DMS53 (cell line): ENCODE measurements around the gene SRRT.

Experiments
- DNase-seq: peaks from one replicate; lab custom pipeline; 2025; lab: John Stamatoyannopoulos, UW

SRRT gene

DNA sequence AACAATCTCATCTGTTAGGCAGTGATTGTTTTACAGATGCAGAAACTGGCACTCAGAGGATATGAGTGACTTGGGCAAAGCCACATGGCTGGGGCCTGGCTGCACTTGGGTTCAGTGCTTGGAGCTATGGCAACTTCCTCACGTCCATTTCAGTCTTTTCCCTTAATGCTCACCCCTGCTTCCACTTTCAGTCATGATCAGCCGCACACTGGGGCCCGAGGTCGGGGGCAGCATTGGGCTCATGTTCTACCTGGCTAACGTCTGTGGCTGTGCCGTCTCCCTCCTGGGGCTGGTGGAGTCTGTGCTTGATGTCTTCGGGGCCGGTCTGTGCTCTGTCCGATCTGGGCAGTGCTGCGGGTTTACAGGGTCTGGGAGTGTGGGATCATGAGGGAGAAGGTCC is 19.4 kb upstream of the SRRT start:
- DNase-seq = no peak

DNA sequence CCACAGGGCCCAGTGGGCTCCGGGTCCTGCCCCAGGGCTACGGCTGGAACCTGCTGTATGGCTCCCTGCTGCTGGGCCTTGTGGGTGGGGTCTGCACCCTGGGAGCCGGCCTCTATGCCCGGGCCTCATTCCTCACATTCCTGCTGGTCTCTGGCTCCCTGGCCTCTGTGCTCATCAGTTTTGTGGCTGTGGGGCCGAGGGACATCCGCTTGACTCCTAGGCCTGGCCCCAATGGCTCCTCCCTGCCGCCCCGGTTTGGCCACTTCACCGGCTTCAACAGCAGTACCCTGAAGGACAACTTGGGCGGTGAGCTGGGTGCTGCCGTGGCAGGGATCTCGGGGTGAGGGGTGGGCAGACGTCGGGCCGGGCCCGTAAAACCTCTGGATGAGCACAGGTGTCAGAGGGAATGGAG is 18.0 kb upstream of the SRRT start:
- DNase-seq = no peak

DNA sequence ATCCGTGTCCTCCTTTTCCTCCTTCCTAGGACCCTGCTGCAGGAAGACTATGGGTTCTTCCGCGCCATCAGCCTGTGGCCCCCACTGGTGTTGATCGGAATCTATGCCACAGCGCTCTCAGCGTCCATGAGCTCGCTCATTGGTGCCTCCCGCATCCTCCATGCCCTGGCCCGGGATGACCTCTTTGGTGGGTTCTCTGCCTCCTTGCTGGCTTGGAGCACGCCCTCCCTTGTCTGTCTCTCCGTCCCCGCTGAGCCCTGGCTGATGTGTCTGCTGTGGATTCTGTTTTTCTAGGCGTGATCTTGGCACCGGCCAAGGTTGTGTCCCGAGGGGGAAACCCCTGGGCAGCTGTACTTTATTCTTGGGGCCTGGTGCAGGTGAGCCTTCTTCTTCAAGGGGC is 15.0 kb upstream of the SRRT start:
- DNase-seq = no peak

DNA sequence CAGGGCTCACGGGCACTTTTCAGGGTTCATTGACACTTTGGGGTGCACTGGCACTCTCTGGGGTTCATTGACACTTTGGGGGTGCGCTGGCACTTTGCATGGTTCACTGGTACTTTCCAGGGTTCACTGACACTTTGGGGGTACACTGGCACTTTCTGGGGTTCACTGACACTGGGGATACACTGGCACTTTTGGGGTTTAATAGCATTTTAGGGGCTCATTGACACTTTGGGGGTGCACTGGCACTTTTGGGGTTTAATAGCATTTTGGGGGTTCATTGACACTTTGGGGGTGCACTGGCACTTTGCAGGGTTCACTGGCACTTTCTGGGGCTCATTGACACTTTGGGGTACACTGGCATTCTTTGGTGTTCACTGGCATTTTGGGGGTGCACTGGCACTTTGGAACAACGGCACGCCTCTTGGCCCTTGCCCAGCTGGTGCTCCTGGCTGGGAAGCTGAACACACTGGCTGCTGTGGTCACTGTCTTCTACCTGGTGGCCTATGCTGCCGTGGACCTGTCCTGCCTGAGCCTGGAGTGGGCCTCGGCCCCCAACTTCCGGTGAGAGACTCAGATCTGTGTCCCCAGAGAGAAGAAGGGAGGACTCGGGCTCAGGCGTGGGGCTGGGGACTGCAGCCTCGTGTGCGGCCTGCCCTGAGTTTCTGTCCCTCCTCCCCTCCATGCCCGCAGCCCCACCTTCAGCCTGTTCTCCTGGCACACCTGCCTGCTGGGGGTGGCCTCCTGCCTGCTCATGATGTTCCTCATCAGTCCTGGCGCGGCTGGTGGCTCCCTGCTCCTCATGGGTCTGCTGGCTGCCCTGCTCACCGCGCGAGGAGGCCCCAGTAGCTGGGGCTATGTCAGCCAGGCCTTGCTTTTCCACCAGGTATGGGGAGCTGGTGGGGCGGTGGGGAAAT is 13.9 kb upstream of the SRRT start:
- DNase-seq = no peak

DNA sequence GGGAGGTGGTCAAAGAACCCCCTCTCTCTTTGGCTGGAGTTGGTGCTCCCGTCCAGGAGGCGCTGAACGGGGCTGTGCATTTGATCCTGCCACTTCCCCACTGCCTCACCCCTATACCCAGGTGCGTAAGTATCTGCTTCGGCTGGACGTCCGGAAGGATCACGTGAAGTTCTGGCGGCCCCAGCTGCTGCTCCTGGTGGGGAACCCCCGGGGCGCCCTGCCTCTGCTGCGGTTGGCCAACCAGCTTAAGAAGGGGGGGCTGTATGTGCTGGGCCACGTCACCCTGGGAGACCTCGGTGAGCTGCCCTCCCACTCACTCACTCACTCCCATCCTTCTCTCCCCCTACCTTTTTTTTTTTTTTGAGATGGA is 13.3 kb upstream of the SRRT start:
- no peak for DNase-seq

DNA sequence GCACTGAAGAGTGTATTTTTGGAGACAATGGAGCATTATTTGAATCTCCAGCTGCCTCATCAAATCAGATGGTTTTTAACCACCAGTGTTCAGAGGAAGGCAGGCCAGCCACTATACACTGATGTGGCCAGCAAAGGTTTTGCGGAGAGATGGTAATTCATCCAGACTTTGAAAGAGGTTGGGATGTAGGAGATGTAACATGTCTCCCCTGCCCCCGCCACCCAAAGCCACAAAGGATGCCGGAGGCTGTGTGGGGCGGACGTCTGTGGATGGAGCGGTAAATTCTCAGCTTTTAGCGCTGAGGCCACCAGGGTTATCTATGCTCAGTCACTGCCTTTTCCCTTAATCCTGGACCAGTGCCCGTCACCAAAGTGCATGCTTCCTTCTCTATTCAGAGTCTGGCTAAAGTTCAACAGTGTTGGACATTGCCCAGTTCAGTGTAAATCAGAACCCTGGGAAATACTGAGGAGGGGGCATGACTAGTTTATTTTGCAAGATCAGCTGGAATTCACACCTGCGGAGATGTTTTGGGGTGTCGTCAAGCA is 11.4 kb upstream of the SRRT start:
- no peak for DNase-seq

DNA sequence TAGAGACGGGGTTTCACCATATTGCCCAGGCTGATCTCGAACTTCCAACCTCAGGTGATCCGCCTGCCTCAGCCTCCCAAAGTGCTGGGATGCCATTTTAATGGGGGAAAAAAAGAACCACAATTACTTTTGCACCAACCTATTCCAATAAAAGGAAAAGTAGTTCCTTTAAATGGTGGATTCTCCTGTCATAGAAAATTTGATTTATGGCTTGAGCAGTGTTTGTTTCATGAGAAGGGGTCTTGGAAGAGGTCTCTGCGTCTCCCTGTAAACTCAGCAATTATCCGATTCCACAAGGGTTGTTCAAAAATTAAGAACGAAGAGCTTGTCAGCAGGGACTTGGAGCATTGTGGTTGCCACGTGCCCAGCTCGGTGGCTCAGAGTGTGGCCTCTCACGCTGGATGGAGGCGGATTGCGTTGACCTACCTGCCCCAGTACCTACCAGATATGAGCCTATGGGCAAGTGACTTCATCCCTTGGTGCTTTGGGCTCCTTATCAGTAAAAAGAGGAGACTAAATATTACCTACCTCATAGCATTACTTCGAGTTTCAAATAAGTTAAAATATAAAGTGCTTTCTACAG is 10.5 kb upstream of the SRRT start:
- no peak for DNase-seq

DNA sequence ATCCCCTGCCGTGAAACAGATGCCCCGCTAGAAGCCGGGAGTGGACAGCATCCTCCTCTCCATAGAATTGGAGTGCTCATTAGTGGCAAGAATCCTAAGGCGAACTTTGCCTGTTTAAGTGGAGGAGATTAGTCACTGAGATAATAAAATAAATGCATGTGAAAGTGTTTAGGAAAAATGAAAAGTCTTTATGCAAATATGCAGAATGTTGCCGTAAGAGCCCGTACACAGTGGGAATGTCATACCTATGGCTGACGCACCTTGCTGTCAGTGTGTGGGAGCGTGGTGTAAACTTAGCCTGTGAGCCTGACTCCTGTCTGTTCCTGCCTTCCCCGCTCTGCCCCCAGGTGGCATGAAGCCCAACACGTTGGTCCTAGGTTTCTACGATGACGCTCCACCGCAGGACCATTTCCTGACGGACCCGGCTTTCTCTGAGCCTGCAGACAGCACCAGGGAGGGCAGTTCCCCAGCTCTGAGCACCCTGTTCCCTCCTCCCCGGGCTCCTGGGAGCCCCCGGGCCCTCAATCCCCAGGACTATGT is 9.5 kb upstream of the SRRT start:
- peak; percentile 64 for DNase-seq

DNA sequence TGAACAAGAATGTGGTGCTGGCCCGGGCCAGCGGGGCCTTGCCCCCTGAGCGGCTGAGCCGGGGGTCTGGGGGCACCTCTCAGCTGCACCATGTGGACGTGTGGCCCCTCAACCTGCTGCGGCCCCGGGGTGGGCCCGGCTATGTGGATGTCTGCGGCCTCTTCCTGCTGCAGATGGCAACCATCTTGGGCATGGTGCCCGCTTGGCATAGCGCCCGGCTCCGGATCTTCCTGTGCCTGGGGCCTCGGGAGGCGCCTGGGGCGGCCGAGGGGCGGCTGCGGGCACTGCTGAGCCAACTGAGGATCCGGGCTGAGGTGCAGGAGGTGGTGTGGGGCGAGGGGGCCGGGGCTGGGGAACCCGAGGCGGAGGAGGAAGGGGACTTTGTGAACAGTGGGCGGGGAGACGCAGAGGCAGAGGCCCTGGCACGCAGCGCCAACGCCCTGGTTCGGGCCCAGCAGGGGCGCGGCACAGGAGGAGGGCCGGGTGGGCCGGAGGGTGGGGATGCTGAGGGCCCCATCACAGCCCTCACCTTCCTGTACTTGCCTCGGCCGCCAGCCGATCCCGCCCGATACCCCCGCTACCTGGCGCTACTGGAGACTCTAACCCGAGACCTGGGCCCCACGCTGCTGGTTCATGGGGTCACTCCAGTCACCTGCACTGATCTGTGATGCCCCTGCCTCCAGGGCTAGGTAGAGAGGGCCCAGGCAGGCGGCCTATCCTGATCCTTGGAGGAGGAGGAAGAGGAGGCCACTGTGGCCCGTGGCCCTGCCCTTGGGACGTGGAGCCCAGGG is 8.8 kb upstream of the SRRT start:
- peak; percentile 73 for DNase-seq

DNA sequence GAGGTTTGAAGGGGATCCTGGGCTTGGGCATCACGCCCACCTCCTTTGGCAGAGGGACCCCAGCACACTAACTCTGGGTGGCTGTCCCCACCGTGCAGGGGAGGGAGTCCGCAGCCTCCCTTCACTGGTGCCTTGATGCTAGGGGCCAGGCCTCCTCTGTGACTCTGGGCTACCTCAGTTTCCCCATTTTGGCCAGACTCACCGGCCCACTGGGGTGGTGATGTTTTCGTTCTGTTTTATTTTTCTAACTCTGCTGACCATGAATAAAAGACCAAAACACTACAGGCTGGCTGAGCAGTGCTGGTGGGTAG is 8.2 kb upstream of the SRRT start:
- DNase-seq = no peak

DNA sequence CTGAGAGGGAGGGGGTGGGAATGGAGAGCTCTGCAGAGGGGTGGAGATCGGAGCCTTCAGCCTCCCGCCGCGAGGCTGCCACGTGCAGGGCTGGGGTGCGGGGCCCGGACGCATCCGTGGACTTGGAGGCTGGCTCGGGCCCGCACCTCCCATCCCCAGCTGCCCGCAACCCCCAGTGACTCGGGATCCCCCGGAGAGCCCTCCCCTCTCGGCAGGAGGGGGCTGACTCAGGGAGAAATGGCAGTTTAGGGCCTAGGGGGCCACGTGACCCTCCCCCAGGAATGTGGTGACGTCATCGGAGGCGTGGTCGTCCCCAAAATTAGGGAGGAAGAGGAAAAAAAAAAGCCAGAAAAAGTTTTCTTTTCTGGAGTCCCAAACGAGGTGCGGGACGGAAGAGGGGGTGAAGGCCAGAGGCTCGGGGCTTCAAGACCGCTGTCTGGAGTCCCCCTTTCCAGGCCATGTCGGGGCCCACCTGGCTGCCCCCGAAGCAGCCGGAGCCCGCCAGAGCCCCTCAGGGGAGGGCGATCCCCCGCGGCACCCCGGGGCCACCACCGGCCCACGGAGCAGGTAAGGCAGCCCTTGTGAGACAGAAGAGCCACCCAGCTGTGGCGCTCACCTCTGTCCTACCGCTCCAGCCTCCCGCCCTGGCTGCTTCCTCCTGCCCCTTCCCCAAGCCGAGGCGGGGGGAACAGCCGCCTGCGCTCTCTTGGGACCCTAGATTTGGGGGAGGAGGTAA is 7.7 kb upstream of the SRRT start, which contains the start of gene TRIP6:
TRIP6 (plus strand) TSS at position 348 of the 736 bp plus-strand sequence; CDS start at position 459, 111 bp downstream.
- peak; percentile 46 for DNase-seq

DNA sequence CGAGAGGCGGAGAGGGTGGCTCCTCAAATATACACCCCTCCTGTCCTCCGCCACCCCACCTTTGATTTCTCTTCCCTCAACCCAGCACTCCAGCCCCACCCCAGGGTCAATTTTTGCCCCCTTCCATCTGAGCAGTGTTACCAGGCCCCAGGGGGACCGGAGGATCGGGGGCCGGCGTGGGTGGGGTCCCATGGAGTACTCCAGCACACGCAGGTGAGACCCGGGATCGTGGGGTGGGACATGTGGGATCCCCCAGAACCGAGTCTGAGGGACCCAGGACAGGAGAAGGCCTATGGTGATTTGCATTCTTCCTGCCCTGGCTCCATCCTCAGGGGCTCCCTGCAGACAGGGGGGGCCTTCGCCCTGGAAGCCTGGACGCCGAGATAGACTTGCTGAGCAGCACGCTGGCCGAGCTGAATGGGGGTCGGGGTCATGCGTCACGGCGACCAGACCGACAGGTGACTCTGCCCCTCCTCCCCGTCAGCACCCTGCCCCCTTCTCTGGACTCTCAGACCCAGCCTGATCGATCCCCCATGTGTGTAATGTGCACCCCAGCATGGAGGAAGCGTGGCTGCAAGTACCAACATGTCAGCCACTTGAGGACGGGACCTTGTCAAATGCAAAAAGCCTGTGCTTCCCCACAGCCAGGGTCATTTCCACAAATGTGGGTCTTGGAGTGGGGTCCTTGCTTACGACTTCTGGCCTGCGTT is 7.0 kb upstream of the SRRT start:
- DNase-seq = no peak

DNA sequence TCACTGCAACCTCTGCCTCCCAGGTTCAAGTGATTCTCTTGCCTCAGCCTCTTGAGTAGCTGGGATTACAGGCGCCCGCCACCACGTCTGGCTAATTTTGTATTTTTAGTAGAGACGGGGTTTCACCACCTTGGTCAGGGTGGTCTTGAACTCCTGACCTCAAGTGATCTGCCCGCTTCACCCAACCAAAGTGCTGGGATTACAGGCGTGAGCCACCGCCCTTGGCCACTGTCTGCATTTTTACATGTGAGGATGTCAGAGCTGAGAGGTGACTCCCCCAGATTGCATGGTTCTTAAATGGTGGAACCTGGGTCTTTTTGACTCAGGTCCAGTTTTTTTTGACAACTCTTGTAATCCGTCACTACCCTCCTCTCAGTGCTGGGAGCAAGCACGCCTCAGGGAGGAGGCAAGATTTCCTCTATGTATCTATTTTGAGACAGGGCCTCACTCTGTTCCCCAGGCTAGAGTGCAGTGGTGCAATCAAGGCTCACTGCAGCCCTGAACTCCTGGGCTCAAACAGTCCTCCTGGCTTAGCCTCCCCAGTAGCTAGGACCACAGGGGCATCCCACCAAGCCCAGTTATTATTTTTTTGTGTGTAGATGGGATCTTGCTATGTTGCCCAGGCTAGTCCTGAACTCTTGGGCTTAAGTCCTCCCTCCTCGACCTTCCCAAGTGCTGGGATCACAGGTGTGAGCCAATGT is 1.2 kb upstream of the SRRT start:
- DNase-seq = no peak

DNA sequence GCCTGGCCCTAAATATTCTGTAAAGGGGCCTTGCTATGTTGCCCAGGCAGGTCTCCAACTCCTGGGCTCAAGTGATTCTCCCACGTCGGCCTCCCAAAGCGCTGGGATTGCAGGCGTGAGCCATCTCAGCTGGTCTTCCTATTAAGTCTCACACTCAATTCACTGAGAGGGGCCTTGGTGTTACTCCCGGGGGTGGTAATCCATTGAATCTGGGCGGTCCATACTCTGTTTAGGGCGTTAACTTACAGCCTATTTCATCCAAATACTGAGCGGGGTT is 665 bp upstream of the SRRT start:
- DNase-seq = peak; percentile 67

DNA sequence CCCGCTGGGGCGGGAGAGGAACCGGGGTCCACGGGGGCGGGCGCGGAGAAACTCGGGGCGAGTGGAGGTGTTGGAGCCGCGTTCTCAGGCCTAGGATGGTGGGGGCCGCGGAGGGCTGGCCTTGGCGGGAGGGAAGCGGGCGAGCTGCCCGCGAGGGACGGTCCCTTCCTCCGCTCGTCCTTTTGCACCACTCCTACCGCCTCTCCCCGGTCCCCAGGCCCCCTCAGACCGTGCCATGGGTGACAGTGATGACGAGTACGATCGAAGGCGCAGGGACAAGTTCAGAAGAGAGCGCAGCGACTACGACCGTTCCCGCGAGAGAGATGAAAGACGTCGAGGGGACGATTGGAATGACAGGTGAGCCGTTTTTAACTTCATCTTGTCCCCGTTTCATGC is 451 bp downstream of the SRRT start:
- DNase-seq = peak; percentile 72

DNA sequence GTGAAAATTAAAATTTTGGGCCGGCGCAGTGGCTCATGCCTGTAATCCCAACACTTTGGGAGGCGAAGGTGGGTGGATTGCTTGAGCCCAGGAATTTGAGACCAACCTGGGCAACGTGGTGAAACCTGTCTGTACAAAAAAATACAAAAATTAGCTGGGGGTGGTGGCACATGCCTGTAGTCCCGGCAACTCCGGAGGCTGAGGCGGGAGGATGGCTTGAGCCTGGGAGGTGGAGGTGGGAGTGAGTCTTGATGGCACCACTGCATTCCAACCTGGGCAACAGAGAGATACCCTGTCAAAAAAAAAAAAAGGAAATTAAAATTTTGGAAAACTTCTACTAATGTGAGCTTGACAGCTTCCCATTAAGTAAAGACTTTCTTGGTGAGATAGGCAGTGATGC is 3.1 kb downstream of the SRRT start:
- no peak for DNase-seq

DNA sequence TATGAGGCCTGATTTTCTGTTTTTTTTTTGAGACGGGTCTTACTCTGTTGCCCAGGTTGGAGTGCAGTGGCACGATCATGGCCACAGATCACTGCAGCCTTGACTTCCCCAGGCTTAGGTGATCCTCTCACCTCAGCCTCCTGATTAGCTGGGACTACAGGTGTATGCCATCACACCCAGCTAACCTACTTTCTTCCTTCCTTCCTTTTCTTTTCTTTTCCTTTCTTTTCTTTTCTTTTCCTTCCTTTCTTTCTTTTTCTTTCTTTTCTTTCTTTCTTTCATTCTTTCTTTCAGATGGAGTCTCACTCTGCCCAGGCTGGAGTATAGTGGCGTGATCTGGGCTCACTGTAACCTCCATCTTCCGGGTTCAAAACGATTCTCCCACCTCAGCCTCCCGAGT is 3.8 kb downstream of the SRRT start:
- DNase-seq = no peak

DNA sequence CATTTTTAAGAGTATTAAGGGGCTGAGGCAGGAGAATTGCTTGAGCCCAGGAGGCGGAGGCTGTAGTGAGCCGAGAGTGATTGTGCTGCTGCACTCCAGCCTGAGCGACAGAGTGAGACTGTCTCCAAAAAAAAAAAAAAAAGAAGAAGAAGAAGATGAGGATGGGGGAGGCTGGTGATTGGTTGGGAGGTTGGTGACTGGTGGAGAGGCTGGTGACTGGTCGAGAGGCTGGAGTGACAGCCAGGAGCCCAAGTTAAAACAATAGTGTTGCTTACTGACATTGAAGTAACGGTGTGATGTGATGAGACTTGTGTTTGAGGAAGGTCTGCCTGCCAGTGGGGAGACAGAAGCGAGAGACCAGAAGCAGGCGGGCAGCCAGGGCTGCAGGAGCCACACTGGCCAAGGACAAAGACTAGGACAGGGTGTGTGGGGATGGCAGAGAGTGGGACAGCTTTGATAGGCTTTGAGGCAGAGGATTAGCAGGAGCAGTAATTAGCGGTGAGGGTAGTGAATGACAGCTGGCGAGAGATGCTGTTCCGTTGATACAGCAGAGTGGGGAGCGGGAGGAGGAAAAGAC is 4.9 kb downstream of the SRRT start:
- no peak for DNase-seq

DNA sequence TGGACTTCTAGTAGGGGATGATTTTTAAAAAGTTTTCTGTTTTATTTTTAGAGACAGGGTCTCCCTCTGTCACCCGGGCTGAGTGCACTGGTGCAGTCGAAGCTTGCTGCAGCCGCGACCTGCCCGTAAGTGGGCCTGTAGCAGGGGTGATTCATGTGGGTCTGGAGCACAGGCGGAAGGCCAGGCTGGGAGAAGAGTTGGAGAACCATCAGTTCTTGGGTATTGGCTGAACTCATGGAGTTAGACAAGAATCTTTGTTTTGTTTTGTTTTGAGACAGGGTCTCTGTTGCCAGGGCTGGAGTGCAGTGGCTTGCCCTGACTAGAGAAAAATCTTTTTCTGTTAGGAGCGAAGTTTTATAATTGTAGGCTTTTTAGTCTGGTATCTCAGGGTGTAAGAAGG is 5.7 kb downstream of the SRRT start:
- no peak for DNase-seq

DNA sequence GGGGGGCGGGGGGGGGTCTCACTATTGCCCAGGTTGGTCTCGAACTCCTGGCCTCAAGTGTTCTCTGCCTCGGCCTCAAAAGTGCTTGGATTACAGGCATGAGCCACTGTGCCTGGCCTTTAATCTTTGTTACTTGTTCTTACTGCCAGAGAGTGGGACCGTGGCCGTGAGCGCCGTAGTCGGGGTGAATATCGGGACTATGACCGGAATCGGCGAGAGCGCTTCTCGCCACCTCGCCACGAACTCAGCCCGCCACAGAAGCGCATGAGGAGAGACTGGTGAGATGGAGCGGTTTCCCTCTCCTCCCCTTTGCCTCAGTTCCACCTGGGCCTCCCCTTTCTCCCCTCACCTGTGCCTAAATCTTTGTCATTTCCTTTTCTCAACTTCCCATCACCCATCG is 6.2 kb downstream of the SRRT start:
- no peak for DNase-seq
